ENCODE data around the gene CDT1.
"Not testable (repeated sequence)": the region's sequence is repeated elsewhere in the genome, so short reads cannot be mapped to it uniquely, and the experiment has no call there.

The CDT1 gene

GRCh38 chr16:88784074-88784855 lies 19.3 kb upstream of the CDT1 start:
- DNase-seq = no peak

DNA sequence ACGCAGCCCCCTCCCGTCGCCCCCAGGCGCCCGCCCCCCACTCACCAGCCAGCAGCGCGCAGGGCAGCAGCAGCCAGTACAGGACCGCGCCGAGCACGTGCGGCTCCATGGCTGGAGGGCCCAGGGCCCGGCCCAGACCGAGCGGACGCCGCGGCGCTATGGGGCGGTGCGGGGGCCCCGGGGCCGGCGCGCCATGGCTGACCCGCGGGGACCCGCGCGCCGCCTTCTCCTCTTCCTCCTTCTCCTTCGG lies 18.8 kb upstream of the CDT1 start:
- no peak for DNase-seq

DNA sequence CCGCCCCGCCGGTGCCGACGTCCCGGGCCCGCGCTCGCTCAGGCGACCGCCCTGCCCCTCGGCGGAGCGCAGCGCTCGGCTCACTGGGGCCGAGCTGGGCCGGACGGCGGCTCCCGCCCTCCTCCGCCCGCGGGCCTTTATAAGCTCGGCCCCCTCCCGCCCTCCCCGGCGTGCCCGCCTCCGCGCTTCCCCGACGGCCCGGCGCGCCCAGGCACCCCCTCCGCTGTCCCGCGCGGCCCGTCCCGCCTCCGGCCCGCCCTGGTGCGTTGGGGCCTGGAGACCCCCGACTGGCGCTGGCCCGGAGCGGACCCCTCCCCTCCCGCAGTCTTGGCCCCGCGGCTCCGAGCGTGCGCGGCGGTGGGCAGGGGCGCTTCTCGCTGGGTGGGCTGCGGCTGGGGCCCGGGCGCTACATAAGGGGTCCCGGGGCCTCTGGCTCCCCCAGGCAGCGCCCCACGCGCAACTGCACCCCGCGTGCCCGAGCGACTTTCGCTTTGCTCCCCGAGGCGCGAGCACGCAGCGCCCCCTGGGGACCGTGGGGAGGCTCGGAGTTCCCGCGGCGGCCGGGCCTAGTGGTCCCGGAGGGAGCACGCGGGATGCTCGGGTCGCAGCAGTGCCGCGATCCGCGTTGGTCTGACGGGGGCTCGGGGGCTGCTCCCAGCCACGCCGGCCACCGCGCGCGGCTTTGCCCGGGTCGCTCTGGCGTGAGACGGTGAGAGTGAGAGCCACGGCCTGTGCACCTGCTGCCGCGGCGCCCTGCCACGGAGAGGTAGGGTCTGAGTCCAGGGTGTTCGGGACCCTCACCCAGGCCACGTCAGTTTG lies 18.3 kb upstream of the CDT1 start, which contains the start of gene PIEZO1:
PIEZO1 (minus strand) TSS at position 115 of the 819 bp plus-strand sequence. CDS start 256 bp downstream, outside the sequence.
- no peak for DNase-seq

DNA sequence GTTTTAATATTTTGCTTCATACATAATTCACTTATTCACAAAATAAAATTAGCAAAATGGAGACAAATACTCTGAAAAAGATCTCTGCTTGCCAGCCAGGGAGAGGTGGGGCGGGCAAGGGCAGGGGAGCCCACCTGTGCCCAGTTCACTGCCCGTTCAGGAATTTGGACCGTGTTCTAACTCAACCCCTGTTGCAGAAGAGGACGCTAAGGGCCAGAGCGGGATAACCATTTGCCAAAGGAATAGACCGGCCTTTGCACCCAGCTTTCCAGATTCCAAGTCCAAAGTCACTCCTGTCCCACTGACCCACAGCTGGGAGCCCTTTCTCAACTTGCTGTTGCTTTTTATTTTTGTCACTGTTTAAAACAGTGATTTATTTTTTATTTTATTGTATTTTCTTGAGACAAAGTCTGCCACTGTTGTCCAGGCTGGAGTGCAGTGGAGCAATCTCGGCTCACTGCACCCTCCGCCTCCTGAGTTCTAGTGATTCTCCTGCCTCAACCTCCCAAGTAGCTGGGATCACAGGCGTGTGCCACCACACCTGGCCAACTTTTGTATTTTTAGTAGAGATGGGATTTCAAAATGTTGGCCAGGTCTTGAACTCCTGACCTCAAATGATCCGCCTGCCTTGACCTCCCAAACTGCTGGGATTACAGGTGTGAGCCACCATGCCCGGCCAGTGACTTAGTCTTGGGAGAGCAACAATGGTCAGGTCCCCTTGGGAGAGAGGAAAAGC lies 15.8 kb upstream of the CDT1 start:
- no peak for DNase-seq

- DNase-seq = not testable (repeated sequence)
Observed at GRCh38 chr16:88788749-88789148, 14.8 kb upstream of the CDT1 start.

GRCh38 chr16:88789594-88789993 lies 14.0 kb upstream of the CDT1 start:
- DNase-seq = no peak

DNA sequence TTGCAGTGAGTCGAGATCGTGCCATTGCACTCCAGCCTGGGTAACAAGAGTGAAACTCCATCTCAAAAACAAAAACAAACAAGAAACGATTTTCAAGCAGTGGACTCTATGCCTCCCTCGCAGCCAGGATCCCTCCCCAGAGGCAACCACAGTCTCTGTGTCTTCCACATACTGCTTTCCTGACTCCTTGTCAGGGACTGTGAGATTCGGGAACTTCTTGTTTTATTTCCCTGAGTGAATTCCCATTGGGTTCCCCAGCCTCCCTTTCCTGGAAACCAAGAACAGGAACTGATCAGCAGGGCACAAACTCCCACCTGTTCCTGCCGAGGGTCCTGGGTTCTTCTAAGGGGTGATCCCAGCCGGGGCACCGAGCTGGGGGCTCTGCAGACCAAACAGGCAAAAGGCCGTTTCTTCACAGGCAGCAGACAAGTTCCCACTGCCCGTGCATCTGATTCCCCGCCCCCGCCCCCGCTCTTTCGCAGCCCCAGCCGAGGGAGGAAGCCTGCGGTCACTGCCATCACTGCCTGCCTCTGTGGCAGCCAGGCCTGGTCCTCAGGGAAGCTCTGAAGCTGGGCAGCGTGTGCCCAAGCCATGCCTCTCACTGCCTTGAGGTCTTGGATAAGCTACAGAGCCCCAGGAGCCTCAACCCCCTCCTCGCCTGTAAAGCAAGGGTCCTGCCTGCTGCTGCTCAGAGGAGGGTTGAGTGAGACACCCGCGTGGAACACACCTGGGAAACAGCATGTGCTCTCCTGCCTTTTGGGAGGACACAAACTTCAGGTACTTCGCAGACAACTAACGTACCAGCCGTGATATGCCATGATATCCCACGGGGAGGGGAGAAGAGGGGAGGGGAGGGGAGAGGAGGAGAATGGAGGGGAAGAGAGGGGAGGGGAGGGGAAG lies 13.0 kb upstream of the CDT1 start:
- DNase-seq = no peak

GRCh38 chr16:88792078-88792550 lies 11.5 kb upstream of the CDT1 start:
- DNase-seq = no peak

GRCh38 chr16:88792668-88793250 lies 10.8 kb upstream of the CDT1 start:
- no peak for DNase-seq

GRCh38 chr16:88793251-88793954 lies 10.2 kb upstream of the CDT1 start:
- DNase-seq = no peak

- no peak for DNase-seq
Observed at GRCh38 chr16:88796278-88796677, 7.3 kb upstream of the CDT1 start.

GRCh38 chr16:88798073-88798472 lies 5.5 kb upstream of the CDT1 start:
- DNase-seq = no peak

DNA sequence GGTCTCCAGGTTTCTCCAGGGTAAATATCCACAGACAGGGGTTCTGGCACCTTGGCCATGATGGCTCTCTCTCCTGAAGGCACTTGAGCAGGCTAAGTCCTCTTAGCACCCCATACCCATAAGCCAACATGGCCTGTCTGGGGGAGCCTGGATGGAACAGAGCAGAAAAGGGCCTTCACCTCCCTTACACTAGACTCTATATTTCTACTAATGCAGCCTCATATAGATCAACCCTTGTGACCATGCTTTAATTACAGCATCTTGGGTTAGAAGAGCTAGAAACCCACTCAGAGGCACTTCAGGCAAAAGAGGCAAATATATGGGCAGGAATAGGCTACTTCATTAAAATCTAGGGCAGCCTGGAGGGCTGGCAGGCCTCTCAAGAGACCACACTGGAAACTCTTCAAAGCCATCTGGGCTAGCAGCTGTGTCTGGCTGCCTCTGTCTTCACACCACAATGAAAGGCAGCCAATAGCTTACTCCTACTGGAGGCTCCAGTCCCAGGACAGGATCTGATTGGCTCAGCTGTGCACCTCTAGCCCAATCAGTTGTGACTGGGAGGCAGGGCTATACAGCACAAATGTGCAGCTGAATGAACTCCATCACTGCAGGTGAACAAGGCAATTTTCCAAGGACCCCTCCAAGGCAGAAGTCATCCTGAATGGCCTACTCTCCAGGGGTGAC lies 4.7 kb upstream of the CDT1 start:
- DNase-seq = no peak

DNA sequence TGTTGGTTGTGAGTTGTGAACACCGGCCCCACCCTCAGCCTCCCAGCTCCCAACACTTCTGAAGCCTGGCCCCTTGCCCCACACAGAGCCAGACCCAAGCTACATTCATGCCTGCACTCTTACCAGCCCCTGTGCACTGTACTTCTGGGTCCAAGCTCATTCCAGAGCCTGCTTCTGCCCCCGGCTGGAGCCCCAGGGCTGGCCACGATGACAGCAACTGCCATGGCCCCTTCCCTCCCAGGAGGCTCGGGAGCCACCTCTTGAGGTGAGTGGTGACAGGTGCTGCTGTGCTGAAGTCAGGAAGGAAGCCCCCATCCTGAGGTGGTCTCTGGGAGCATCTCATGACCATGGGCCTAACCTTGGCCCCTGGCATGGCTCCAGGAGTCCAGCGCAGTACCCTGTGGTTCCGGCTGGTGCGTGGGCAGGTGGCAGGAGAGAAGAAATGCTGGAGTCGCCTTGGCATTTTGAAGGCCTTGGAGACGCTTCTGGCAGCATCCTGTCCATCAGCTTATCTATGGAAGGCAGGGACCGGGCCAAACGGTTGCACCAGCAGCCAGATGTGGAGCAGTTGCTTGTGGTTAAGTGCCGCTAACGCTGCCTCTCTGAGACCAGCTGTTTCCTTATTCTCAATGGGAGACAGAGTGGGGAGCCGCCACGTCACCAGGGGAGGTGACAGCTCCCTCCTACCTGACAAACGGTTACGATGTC lies 3.9 kb upstream of the CDT1 start:
- no peak for DNase-seq

- DNase-seq = no peak
Observed at GRCh38 chr16:88800277-88800592, 3.4 kb upstream of the CDT1 start.

GRCh38 chr16:88804173-88804551 lies 573 bp downstream of the CDT1 start:
- DNase-seq = no peak

DNA sequence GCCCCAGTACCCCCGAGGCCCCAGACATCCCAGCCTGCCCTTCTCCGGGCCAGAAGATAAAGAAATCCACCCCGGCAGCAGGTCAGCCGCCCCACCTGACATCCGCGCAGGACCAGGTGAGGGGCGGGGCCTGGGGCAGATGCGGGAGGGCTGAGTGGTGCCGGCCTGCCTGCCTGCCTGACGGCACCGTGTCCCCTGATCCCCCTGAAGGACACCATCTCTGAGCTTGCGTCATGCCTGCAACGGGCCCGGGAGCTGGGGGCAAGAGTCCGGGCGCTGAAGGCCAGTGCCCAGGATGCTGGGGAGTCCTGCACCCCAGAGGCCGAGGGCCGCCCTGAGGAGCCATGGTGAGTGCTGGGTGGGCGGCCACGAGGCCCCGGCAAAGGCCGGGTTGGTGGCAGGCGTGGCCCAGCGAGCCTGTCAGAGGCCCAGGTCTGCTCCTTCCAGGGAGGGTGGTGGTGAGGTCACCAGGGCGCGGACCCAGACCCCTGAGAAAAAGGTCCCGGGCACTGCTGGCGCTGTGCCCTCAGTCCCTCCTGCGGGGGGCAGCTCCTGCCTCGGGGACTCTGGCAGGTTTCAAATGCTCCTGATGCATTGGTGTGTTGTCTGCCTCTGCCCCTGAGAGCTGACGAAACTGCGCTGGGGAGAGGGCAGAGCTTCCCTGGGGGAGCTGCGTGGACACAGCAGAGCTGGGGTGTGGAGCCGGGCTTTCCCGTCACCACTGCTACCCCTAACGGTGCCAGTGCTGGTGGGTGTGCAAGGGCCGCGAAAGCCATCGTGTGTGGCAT lies 1.2 kb downstream of the CDT1 start:
- DNase-seq = peak; percentile 40

GRCh38 chr16:88805340-88805715 lies 1.7 kb downstream of the CDT1 start:
- DNase-seq = no peak

DNA sequence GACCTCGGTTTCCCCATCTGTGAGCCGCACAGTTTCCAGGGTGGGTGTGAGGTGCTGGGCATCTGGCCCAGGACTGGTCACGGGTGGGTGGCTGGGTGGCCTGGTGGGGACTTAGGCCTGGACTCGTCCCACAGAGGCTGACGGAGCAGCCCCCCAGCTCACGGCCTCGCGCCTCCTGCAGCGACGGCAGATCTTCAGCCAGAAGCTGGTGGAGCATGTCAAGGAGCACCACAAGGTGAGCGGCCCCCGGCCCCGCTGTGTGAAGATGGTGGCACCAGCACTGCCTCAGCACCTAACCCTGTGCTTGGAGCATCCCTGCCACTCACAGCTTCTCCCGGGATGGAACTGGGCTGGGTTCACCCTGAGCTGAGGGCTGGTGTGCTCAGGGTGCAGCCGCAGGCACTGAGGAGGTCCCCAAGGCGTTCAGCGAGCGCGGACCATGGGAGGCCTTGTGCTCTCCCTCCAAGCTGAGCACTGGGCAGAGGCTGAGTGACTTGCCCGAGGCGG lies 2.4 kb downstream of the CDT1 start:
- DNase-seq = no peak

Data from COR-L47 (cell line).